LNCaP clone FGC (cell line): ENCODE results near the gene GABRG3.

ENCODE experiments used
- DNase-seq: peaks from one replicate; pipeline ENCODE4 v3.0.0-alpha.2; 2011; ENCODE audit warnings: low read depth
- H3K4me3 ChIP-seq: 2 replicates; pipeline ENCODE4 v1.5.1; 2011; ENCODE audit warnings: mild to moderate bottlenecking, low read depth, low read length, control low read depth
- CTCF ChIP-seq: IDR thresholded peaks from 2 replicates; pipeline ENCODE4 v1.5.1; 2012; ENCODE audit warnings: mild to moderate bottlenecking; ENCODE audit not compliant: control insufficient read depth, insufficient read depth; ENCODE audit errors: extremely low read depth

The GABRG3 gene

GRCh38 chr15:27066446-27066845, 95.5 kb downstream of the GABRG3 start:
- H3K4me3 ChIP-seq = no peak overlapping the region
- TF ChIP-seq CTCF = no peak
- no peak for DNase-seq

- no peak for DNase-seq
- no peak for TF ChIP-seq CTCF
- no peak overlapping the region for H3K4me3 ChIP-seq
Measured at GRCh38 chr15:27067175-27067574, 96.2 kb downstream of the GABRG3 start.

- DNase-seq = no peak
- no peak for TF ChIP-seq CTCF
- no peak overlapping the region for H3K4me3 ChIP-seq
Measured at GRCh38 chr15:27070841-27071240, 99.9 kb downstream of the GABRG3 start.

- no peak overlapping the region for H3K4me3 ChIP-seq
- TF ChIP-seq CTCF = no peak
- no peak for DNase-seq
Measured at GRCh38 chr15:27074179-27074578, 103.2 kb downstream of the GABRG3 start.

DNA sequence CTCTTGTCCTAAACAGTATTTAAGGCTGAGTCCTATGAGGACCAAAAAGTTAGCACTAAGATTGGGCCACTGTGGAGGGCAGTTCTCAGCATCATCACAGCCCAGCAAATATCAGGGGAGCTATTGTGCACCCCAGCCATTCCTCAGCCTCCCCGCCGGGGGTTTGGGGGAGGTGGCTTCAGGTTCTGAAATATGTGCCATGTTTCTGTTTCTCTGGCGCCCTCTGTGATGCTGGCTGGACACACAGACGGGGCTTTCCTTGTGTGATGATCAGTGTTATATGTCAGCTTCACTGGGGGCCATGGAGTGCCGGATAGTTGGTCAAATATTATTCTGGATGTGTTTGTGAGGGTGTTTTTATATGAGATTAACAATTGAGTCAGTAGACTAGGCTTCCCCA, 106.8 kb downstream of the GABRG3 start:
- TF ChIP-seq CTCF = 0 out of 2 replicates have a peak, but pooled peaks have one; percentile 4
- DNase-seq = no peak
- no peak overlapping the region for H3K4me3 ChIP-seq

DNA sequence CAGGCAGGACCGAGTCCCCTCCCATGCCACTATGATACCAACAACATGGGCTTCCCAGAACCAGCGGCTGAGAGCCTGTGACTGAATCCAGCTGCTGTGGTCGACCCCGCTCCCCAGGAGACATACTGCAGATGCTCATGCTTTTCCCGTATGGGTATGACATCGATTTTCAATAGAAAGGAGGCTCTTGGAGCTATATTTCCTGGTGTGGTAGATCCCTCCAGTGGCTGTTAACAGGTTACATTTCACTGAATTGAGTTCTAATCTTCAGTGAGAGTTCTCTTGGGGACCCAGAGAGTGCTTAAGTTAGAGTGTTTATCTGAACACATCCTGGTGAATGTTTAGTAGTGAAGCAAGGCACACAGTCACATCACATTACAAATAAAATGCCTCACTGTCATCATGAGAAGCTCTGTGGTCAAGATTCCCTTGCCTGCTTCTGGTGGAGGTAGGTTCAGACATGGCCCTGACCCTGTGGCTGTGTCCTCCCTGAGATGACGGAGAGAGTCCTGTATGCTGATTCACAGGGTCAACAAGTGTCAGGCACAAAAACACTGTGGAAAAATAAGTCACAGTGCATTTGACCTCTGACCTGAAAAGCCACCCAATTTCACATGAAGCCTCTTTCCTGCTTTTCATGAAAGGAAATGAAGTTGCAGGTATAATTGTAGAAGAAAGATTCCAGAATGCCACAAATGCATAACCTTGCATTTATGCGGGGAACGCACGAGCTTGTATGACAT, 110.9 kb downstream of the GABRG3 start:
- no peak for TF ChIP-seq CTCF

GRCh38 chr15:27082526-27082925, 111.5 kb downstream of the GABRG3 start:
- no peak for TF ChIP-seq CTCF

More for the DNA sequence above, 110.9 kb downstream of the GABRG3 start:
- H3K4me3 ChIP-seq = no peak overlapping the region
- DNase-seq = no peak

More at GRCh38 chr15:27082526-27082925, 111.5 kb downstream of the GABRG3 start:
- H3K4me3 ChIP-seq = no peak overlapping the region
- no peak for DNase-seq
